Hippocampal formation (tissue), 2 donors: ENCODE results near the gene SIX3.
A peak's percentile ranks its signal among the peaks of the same experiment; 100 is the strongest.

ENCODE experiments used
- DNase-seq, 2 donors: peaks; one replicate each; lab custom pipeline; 2025; lab: John Stamatoyannopoulos, UW

SIX3 gene

DNA sequence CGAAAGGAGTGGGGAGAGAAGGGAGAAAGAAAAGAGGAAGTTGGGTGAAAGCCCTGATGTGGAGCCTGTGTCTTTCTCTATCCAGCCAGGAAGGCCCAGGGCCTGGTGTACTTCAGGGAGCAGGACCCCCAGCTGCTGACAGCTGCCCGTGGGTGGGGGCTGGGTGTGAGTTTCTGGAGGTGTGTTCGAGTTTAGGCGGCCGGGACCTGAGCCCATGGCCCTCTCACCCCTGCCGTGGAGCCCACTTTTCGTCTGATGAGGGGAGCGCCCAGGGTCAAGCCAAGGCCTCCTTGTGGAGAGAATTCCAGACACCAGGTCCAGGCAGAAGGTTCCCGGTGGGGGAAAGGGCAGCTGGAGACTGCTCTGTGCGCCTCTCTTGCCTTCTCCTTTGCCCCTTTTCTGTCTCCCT, 2.2 kb downstream of the SIX3 start:
- no peak for DNase-seq

DNA sequence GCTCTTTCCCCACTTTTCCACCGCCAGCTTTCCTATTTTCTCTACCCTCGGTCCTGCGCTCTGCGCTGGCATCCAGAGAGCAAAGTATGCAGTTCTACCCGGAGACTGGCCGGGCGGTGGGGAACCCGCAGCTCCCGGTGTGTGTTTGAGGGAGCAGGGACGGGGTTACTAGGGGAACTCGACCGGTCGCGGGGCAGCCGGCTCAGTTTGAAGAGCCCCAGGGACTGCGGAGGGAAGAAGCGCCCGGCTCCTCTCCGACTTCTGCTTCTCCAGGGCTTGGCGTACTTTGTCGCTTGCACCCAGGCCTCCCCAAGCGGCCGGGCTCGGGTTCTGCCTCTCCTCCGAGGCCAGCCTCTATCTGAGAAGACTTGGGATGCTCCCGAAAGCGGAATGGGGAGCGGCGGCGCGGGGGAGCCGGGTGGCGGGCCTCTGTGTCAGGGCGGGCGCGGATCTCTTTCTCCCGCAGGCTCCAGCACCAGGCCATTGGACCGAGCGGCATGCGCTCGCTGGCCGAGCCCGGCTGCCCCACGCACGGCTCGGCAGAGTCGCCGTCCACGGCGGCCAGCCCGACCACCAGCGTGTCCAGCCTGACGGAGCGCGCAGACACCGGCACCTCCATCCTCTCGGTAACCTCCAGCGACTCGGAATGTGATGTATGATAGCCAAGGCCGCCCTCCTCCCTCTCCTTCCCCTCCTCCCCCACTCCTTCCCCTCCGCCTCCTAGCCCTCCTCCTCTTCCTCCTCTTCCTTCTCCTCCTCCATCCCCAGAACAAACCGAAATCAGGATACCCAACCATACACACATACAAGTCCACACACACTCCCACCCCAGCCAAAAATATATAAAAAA, 2.8 kb downstream of the SIX3 start:
- DNase-seq = no peak

DNA sequence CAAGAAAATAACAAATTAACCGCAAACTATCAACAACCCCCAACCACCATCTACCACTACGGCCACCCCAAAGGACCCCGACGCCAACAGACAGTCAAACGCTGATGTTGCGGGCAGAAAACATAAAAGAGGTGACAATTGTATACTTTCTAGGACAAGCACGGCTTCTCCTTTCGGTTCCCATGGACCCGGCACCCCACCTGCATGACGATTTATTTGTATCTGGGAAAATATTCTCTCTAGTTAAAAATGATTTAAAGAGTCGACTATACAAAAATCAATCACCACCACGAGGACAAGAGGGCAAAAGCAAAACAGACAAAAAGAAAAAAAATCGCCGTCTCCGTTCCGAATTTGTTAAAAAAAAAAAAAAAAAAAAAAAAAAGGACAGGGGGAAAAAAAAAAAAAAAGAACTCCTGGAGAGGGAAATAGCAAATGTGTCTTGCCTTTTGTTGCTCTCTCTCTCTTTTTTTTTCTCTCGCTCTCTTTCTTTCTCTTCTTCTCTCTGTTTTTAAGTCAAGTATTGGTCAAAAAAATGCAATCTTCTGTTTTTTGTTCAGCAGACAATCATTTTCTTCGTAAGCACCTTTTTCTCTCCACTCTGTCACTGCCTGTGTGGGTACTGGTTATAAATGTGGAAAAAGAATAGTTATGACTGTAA, 3.6 kb downstream of the SIX3 start:
- DNase-seq = no peak

DNA sequence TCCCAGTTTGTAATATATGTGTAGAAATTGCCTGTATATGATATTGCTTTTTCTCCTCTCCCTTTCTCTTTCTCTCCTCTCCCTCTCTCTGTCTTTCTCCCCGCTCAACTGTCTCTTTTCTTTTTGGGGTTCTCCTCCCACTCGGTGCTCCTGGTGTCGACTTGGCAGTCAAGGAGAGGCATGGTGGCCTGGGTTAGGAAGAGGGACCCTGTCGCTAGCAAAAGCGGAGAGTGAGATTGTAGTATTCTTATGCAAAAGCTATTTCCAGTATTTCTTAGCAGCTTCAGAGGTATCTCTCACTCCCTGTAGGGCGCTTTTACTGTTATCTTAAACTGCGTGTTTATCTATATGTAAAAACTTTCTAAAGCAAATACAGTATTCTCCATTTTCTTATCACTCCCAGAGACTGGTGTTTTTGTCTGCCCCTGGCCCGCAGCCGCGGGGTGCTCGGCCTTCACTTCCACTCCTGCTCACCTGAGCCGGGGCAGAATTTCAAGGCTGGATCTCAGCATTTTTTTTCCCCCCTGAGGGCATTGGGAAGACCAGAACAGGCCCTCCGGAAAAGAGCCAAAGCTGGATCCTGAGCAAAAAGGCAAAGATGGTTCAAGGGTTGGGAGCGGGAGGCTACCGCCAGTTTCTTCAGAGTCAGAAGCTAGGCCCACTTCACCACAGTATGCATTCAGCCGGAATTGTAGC, 4.3 kb downstream of the SIX3 start:
- no peak for DNase-seq

DNA sequence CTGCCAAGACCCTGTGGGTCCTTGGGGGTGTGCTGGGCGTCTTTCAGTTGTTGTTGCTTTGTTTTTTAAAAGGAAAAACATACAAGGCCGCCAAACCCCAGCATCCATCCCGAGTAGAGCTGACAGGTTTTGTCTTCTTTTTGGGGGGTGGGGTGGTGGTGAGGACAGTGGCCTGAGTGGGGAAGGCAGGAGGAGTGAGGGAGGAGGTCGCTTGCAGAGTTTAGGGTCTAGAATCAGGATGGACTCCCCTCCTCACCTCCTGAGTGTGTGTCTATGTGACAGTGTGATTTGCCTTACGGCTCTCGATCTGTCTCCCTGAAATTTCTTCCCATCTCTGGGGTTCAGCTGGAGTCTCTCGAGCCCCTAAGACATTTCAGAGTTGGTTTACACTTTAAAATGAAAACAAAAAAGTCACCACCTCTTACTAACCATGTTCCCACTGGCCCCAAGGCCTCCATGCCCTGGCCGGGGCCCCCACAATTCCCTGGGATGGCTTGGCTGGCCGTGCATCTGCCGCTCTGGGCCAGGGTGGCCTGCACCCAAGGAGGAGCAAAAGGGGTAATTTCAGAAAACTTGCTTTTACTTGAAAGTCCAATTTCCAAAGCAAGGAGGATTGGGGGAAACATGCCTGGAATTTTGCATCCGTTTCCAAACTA, 5.0 kb downstream of the SIX3 start:
- no peak for DNase-seq

DNA sequence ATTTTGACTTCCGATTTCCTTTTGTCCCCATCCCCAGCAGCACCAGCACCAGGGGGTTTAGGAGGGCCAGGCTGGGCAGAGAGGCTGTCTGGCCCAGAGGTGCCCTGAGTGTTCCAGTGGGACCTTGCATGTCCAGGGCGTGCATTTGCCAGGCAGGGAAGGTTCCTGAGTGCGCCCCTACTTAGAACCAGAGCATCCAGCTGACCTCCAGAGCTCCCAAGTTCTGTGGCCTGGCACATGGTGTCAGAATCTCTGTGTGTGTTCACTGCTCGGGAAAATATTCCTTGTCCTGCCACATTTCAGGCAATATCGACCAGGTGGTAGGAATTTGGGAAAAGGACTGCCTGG, 5.5 kb downstream of the SIX3 start:
- no peak for DNase-seq

DNA sequence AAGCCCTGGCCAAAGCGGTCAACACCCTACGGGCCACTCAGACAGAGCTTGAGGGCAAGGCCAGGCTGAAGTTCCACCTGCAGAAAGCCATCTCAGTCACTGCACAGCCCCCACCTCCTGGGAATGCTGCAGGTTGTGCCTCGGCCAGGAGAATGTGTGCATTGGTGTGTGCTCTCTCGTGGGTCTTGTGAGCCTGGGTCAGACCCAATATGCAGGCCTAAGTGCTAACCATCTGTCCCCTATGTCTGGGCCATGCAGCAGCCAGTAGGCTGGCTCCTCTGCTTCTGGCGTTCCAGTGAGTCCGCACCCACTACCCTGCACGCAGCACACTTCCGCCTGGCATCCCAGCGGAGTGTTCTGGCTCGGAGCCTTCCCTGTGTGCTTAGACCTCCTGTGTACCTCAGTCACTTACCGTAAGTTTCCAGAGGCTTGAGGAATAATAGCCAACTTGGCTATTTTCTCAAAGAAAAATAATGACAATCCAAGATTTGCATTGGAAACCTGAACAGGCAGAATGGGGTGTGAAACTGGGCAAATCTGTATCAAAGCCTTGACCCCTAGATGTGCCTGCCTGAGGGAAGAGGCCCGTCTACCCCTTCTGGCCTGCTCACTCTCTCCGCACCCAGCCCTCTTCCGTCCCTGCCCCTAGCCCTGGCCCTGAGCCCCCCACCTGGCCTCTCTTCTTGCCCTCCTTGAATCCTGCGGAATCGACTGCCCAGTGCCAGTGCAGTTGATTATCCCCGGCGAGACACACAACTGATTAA, 7.2 kb downstream of the SIX3 start:
- no peak for DNase-seq

DNA sequence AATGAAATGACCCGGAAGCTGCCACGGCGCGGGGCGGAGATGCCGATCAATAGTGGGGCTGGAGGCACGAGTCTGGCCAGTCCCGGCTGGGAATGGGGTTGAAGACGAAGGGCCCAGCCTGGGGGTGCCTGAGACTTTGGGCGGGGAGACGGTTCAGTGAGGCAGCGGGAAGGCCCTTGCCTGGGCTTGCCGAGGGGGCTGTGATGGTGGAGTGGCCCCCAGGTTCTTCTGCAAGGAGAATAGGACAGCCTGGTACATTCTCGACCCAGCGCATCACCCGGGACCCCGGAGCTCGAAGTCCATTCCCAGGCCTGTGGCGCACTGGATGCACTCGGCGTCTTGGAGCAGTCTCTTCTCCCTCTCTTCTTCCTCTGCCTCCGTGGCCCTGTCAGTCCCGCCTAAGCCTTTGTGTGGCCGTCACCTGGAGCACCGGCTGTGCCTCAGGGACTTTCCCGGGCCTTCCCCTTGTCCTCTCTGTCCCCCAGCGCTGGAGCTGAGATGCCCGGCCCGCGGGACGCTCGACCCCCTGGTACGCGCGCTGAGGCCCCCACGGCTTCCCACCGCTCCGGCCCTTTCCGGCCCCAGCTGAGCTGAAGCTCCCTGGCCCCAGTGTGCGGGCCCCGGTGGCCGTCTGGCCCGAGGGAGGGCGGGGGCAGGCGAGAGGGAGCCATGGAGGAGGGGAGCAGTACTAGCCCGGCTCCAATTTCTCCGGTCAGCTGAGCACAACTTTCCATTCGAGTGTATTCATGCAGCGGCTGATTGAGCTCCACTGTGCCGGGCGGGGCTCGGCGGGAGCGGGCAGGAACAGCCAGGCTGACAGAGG, 8.0 kb downstream of the SIX3 start:
- peak in 1 of 2 donors; percentile 35 for DNase-seq

DNA sequence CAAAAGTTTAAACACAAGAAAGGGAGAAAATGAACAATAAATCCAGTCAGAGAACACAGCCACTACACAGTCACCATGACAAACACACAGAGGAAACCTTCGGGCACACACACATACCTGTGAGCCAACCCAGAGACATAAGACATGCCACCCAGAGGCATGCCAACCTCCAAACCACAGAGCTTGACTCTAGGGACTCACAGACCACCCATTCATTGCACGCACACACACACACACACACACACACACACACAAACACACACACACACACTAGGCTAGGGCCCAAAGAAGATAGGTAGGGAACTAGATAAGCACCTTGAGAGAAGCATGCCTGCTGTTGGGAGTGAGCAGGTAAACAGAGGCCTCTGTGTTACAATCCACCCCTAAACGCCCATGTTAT, 9.1 kb downstream of the SIX3 start:
- DNase-seq = no peak

DNA sequence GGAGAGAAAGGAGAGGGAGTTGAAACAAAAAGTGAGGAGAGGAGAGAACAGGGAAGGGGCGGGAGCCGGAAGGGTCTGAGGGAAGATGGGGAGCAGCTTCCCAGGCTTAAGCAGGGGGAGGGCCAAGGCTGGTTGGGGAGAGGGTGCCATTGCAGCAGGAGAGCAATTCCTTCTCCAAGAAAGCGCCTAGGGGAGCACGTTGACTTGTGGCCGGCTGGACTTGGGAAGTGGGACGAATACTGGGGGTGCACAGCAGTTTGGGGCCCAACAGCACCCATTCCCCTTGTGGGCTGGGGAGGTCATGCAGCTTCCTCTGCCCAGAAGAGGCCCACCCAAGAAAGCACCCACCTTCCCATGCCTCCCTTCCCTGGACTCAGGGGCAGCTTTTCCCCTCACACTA, 9.6 kb downstream of the SIX3 start:
- DNase-seq = no peak

DNA sequence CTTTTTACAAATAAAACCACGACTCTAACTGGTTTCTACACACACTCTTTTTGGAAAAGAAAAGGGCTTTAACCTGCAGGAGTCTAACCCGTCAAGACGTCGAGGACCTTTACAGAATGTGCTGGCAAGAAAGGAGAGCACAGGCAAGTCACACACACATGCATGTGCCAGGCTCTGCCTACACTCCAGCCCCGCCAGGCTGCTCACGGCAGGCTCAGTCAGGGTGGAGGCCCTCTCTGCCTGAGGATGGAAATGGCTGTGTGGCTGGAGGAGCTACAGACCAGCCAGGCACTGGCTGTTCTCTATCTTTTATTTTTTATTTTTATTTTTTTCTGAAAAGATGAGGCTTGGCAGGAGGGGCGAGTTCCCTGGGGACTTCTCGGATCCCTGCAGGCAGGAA, 10.2 kb downstream of the SIX3 start:
- no peak for DNase-seq

DNA sequence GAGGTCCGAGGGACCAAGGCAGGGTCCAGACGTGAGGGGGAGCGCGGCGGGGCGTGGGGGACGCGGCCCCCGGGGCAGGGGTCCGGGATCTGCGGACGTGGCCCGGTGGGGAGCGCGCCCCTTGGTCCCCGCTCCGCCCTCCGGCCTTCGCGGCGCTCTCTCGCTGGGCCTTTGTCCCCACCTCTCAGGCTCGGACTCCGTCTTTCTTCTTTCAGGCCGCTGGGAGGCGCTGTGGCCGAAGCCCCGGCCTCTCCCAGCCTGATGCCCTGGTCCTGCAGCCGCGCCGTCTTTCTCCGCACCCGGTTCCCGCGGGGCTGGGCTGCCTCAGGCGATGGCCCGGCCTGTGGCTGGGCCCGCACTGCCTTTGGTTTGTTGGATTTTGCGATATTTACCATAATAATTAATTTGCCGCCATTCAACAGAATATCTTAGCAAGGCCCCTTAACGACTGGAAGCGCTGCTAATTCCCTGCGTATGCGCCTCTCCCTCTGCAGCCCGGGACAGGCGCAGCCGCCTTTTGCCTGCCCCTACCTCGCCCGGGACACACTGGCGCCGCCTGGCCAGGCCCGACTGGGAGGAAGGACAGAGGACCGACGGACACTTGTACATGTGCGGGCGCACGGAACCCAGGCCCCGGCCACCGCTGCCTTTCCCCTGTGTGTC, 10.8 kb downstream of the SIX3 start:
- peak; percentile 12 to 25 for DNase-seq

DNA sequence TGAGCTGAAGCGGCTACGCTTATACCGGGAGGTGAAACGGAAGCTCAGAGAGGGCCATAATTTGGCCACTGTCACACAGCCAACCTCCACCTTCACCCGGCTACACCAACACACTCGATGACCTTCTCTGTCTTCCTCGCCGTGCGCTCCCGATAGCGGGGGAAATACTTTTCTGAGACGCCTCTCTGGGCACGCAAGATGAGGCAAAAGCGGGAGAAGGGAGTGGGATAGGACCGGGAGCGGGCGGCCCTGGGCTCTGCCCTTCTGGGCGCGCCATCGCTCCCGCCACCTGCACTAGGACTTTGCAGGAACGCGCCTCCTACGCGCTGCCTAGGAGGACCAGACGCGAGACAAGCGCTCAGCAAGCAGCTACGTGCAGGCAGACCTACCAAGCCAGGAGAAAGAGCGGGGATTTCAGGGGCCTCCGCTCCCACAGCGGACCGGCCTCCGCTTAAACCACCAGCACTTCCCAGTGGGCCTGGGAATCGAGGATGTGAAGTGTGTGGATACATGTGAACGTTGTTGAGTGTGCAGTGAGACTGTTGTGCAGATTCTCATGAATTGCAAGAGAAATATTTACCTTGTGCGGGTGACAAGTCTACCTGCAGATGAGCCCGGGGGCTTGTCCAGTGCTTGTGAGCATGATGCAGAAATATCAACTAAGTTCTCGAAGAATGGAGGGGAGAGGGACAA, 11.4 kb downstream of the SIX3 start:
- no peak for DNase-seq

DNA sequence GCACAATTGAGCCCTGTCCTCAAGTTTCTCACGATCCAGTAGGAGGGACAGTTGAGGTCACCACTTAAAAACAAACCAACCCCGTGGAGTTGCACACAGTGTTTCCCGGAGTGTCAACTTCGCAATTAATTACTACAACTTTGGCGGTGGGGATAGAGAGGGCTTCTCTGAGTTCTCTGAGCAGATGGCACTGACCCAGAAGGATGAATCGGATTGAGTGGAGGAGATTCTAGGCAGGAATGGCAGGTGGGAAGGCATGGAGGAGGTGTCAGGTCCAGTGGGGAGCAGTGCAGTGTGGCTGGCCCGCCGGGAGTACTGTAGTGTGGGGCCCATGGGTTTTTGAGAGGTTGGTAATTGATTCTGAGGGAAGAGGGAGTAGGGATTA, 12.0 kb downstream of the SIX3 start:
- no peak for DNase-seq

DNA sequence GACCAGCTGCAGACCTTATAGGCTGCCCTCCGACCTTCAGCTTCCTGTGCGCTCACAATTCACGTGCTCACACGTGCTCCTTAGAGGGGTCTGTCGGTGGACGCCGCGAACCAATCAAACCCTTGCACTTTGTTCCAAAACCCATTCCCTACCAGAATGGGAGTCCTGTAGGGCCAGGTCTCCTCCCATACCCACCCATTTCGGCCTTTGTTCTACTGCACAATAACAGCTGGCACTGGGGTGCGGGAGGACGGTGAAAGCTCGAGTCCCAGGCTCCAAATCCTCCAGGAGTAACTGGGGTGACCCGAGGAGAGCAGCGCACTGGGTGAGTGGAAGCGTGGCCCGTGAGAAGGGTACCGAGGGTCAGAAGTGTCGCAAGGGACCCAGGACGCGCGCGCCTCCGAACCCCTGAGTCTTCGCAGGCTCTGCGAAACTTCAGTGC, 13.0 kb downstream of the SIX3 start:
- DNase-seq = no peak

DNA sequence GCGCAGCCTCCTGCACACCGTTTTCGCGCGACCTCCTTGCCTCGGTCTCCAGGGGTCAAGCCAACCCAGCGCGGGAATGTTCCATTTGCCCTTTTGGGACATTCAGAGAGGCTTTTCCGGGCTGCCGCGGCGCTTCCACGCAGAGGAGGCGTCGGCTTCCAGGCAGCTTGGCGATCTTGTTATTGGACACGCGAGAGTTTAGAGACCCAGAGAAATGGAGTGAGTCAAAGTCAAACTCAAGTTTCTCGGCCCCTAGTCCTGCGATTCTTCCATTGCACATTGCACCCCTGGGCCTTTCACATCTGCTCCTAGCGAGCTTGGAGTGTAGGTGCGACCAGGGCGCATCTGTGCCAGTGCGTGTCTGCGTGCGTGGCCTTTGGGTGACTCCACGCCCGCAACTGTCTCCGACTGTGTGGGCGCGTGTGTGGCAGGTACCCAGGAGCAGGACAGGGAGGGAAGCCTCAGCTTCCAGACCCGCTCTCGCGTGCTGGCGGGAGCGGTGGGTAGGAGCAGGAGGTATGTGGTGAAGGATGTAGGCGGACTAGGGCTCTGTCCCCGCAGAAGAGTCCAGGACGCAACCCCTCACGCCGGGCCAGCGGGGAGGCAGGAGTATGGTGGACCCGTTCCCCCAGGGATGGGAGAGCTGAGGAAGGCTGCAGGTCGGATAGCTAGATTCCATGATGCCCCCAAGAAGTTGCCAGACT, 13.5 kb downstream of the SIX3 start:
- DNase-seq = no peak

DNA sequence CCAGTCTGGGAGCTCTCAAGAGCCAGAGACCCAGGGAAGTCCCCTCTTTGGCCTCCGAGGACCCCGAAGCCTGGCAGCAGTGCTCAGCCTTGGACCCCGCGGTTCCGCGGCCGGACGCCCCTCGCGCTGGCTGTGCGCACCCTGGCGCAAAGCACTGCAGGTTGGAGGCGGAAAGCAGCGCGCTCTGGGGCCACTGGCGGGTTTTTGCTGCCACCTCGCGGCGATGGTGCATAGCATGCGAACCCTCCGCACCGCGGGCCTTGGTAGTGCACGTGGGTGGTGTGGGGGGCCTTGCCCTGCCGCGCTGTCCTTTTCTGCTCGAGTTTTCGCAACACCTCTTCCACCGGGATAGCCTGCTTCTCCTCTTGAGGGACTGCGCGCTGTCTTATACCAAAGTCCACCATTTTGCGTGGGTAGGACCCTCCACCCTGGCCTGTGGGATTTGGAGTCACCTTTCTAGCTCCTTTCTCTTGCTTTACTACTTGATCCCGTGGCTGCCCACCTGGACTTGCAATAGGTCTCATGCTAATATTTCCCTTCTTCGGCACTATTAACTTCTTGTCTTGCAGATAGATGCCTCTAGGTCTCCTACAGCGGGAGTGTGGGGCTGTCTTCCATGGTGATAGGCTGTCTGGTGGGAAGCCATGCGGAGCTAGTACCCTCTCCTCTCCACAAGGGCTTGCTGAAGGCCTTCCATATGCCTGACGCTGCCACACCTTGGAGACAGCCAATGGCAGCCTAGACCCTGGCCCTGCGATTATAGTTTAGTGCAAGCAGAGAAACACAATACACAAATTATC, 14.3 kb downstream of the SIX3 start:
- DNase-seq = peak; percentile 33 to 64

DNA sequence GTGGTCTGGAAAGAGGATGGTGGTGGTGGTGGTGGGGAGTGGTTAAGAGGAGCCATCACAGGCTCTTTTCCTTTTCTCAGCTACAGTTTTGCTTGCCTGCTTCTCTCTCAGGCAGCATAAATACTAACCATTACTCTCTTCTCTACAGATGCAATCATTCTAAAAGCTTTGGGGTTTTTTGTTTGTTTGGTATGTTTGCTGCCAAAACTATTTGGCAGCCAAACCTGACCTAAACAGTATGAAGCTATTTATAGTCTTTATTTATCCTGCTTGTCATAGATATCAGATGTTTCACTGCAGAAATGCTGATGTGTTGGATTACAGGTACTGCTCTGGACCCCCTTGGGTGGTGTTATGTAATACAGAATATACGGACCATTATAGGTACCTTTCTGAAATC, 15.3 kb downstream of the SIX3 start:
- no peak for DNase-seq
